A673 (cell line): ENCODE measurements around the gene PRR7. TPM values are rescaled to one million over a fixed set of nuclear protein-coding genes. Genes with fewer than 3 reads are reported as not detected.
"Not testable (repeated sequence)": the region's sequence is repeated elsewhere in the genome, so short reads cannot be mapped to it uniquely, and the experiment has no call there.

Source experiments
- BruUV-seq: library from RNA; stranded (reverse); fragments of 400-500 nt; replicated peaks from 2 replicates; lab custom pipeline; 2021; lab: Mats Ljungman, UMichigan
- CTCF ChIA-PET: fragments of 300-600 bp; sonication (Branson Sonifier 250); formaldehyde crosslinking; loops from one replicate; lab custom pipeline; 2022; ENCODE audit warnings: antibody characterized with exemption; lab: Charles Lee
- POLR2A ChIA-PET: fragments of 300-600 bp; sonication (Branson Sonifier 250); formaldehyde crosslinking; loops from one replicate; lab custom pipeline; 2022; ENCODE audit warnings: antibody characterized with exemption; ENCODE audit not compliant: low non-redundant PET; lab: Charles Lee
- DNase-seq: peaks from one replicate; pipeline ENCODE4 v3.0.0-alpha.2; 2015; ENCODE audit warnings: low spot score
- H3K27ac ChIP-seq: fragments of 200-600 bp; sonication (generic); 2 replicates; pipeline ENCODE4 v1.5.1; 2016; ENCODE audit warnings: mixed run types, low read depth, mild to moderate bottlenecking, mixed read lengths, antibody characterized with exemption, low read length; ENCODE audit not compliant: poor library complexity, severe bottlenecking
- H3K27me3 ChIP-seq: fragments of 200-600 bp; sonication (generic); replicated peaks from 2 replicates; pipeline ENCODE4 v1.6.1; 2017; ENCODE audit warnings: mixed run types, low read depth, mild to moderate bottlenecking, mixed read lengths, antibody characterized with exemption, low read length; ENCODE audit not compliant: insufficient read depth, poor library complexity
- H3K36me3 ChIP-seq: fragments of 200-600 bp; sonication (generic); 2 replicates; pipeline ENCODE4 v1.6.1; 2016; ENCODE audit warnings: mixed run types, mild to moderate bottlenecking, mixed read lengths, antibody characterized with exemption, low read length; ENCODE audit not compliant: insufficient read depth, poor library complexity, severe bottlenecking
- H3K4me1 ChIP-seq: fragments of 200-600 bp; sonication (generic); 2 replicates; pipeline ENCODE4 v1.6.1; 2017; ENCODE audit warnings: mixed run types, mild to moderate bottlenecking, mixed read lengths, antibody characterized with exemption, low read length; ENCODE audit not compliant: insufficient read depth, poor library complexity, severe bottlenecking
- H3K4me3 ChIP-seq: fragments of 200-600 bp; sonication (generic); 2 replicates; pipeline ENCODE4 v1.5.1; 2016; ENCODE audit warnings: low read depth, mixed run types, mild to moderate bottlenecking, mixed read lengths, low read length; ENCODE audit not compliant: poor library complexity, severe bottlenecking
- H3K9me3 ChIP-seq: fragments of 200-600 bp; sonication (generic); 2 replicates; pipeline ENCODE4 v1.6.1; 2016; ENCODE audit warnings: mixed run types, low read depth, mild to moderate bottlenecking, mixed read lengths, antibody characterized with exemption, low read length; ENCODE audit not compliant: poor library complexity, severe bottlenecking
- CTCF ChIP-seq: fragments of 300-800, 200-600 bp; sonication (generic); conservative IDR thresholded peaks from 2 replicates; pipeline ENCODE4 v1.5.1; 2017; ENCODE audit warnings: low read depth, mild to moderate bottlenecking, antibody characterized with exemption, low read length, moderate library complexity, mixed read lengths
- EZH2 ChIP-seq: fragments of 200-600 bp; sonication (generic); IDR thresholded peaks from 2 replicates; pipeline ENCODE4 v1.6.1; 2017; ENCODE audit warnings: borderline replicate concordance, low read depth, mild to moderate bottlenecking, mixed read lengths, antibody characterized with exemption, low read length; ENCODE audit not compliant: poor library complexity, severe bottlenecking
- intact Hi-C: fragments of 100-400 bp; cut with micrococcal nuclease; formaldehyde crosslinking; loops from one replicate; pipeline ENCODE4 v1.10.0; 2022; ENCODE audit not compliant: unreplicated experiment
- total RNA-seq: library from RNA; stranded (reverse); gene quantifications from 2 replicates; pipeline ENCODE4 v1.2.3, GENCODE V29; 2021

The PRR7 gene
- total RNA-seq, 1 experiment from 2014 or later = 3.0 TPM

- Histone ChIP-seq H3K4me3 (no peak overlapping the region), H3K27me3 (no peaks in the 10 kb centered on the region), H3K9me3 (no peaks in the 10 kb centered on the region), H3K4me1 (no peaks in the 10 kb centered on the region), H3K36me3 (no peaks in the 10 kb centered on the region), H3K27ac (no peak overlapping the region)
- ChIA-PET POLR2A (no interaction called here), CTCF (no interaction called here)
- no peak for DNase-seq
- BruUV-seq = no TSS peak
- TF ChIP-seq EZH2 = no peak
- TF ChIP-seq CTCF = no peak
- intact Hi-C loops = no loop called here
Measured at GRCh38 chr5:177412603-177413233, 33.9 kb upstream of the PRR7 start.

GRCh38 chr5:177414481-177414880, 32.1 kb upstream of the PRR7 start:
- no peak overlapping the region for H3K4me3 ChIP-seq
- H3K36me3 ChIP-seq = no peaks in the 10 kb centered on the region
- TF ChIP-seq CTCF (no peak), EZH2 (no peak)
- intact Hi-C loops = no loop called here
- H3K27me3 ChIP-seq = no peaks in the 10 kb centered on the region
- H3K9me3 ChIP-seq = no peaks in the 10 kb centered on the region
- no peak for DNase-seq
- BruUV-seq = no TSS peak
- H3K4me1 ChIP-seq = no peaks in the 10 kb centered on the region
- POLR2A ChIA-PET = no interaction called here
- CTCF ChIA-PET = interaction anchor here (0.6 kb wide), 1 partner anchor 183 kb away, joined by 3 read pairs; no protein-coding TSS in a partner anchor
- no peak overlapping the region for H3K27ac ChIP-seq

- DNase-seq, POLR2A ChIA-PET, H3K4me1 ChIP-seq, H3K36me3 ChIP-seq, intact Hi-C loops, BruUV-seq, CTCF ChIA-PET, H3K4me3 ChIP-seq, H3K27ac ChIP-seq, H3K9me3 ChIP-seq, H3K27me3 ChIP-seq: not testable (repeated sequence)
Measured at GRCh38 chr5:177417081-177417480, 29.5 kb upstream of the PRR7 start.

GRCh38 chr5:177419046-177419445, 27.6 kb upstream of the PRR7 start:
- DNase-seq = no peak
- H3K4me3 ChIP-seq = no peak overlapping the region
- no peaks in the 10 kb centered on the region for H3K4me1 ChIP-seq
- H3K27me3 ChIP-seq = no peaks in the 10 kb centered on the region
- ChIA-PET CTCF (no interaction called here), POLR2A (no interaction called here)
- no peaks in the 10 kb centered on the region for H3K36me3 ChIP-seq
- no TSS peak for BruUV-seq
- intact Hi-C loops = no loop called here
- TF ChIP-seq EZH2 = no peak
- TF ChIP-seq CTCF = no peak
- no peaks in the 10 kb centered on the region for H3K9me3 ChIP-seq
- no peak overlapping the region for H3K27ac ChIP-seq

- H3K36me3 ChIP-seq, BruUV-seq, intact Hi-C loops, H3K27ac ChIP-seq, H3K4me1 ChIP-seq, H3K27me3 ChIP-seq, H3K4me3 ChIP-seq, POLR2A ChIA-PET, CTCF ChIA-PET, H3K9me3 ChIP-seq, DNase-seq: not testable (repeated sequence)
Measured at GRCh38 chr5:177420472-177420871, 26.1 kb upstream of the PRR7 start.
